ENCODE measurements around the gene FCN3. TPM values are rescaled to one million over a fixed set of nuclear protein-coding genes. Genes with fewer than 3 reads are reported as not detected.
A peak's percentile ranks its signal among the peaks of the same experiment; 100 is the strongest.

Gene FCN3
- total RNA-seq, 1 experiment from 2014 or later, result not detected

- no peak for DNase-seq (ENCODE audit: low spot score)
Observed at GRCh38 chr1:27380224-27380623, 5.6 kb upstream of the FCN3 start.

- no peak for DNase-seq (ENCODE audit: low spot score)
Observed at GRCh38 chr1:27379564-27380122, 5.0 kb upstream of the FCN3 start.

- DNase-seq (ENCODE audit: low spot score), result no peak
Observed at GRCh38 chr1:27377760-27378495, 3.3 kb upstream of the FCN3 start.

GRCh38 chr1:27372808-27373690, 1.6 kb downstream of the FCN3 start:
- no peak for DNase-seq (ENCODE audit: low spot score)

GRCh38 chr1:27372022-27372807, 2.4 kb downstream of the FCN3 start:
- no peak for DNase-seq (ENCODE audit: low spot score)

- DNase-seq (ENCODE audit: low spot score), result no peak
Observed at GRCh38 chr1:27368869-27369582, 5.6 kb downstream of the FCN3 start.

GRCh38 chr1:27367160-27367650, 7.4 kb downstream of the FCN3 start:
- DNase-seq (ENCODE audit: low spot score), result no peak

GRCh38 chr1:27366411-27367159, 8.0 kb downstream of the FCN3 start, which contains the start of gene MAP3K6:
MAP3K6 (minus strand) TSS chr1:27366961; CDS start chr1:27366597, 364 bp downstream.
- DNase-seq (ENCODE audit: low spot score), result peak; percentile 74

GRCh38 chr1:27366113-27366410, 8.6 kb downstream of the FCN3 start:
- peak; percentile 65 for DNase-seq (ENCODE audit: low spot score)

GRCh38 chr1:27365372-27366112, 9.1 kb downstream of the FCN3 start:
- DNase-seq (ENCODE audit: low spot score), result peak; percentile 77

- DNase-seq (ENCODE audit: low spot score), result no peak
Observed at GRCh38 chr1:27364696-27365371, 9.8 kb downstream of the FCN3 start.

- no peak for DNase-seq (ENCODE audit: low spot score)
Observed at GRCh38 chr1:27363766-27364695, 10.6 kb downstream of the FCN3 start.

GRCh38 chr1:27361553-27361952, 13.1 kb downstream of the FCN3 start:
- no peak for DNase-seq (ENCODE audit: low spot score)

- no peak for DNase-seq (ENCODE audit: low spot score)
Observed at GRCh38 chr1:27361044-27361402, 13.6 kb downstream of the FCN3 start.

- DNase-seq (ENCODE audit: low spot score), result no peak
Observed at GRCh38 chr1:27360159-27361043, 14.2 kb downstream of the FCN3 start.

GRCh38 chr1:27359822-27360158, 14.8 kb downstream of the FCN3 start:
- DNase-seq (ENCODE audit: low spot score), result no peak

- DNase-seq (ENCODE audit: low spot score), result no peak
Observed at GRCh38 chr1:27358928-27359313, 15.7 kb downstream of the FCN3 start.
